IMR-90 (cell line): Measurements from ENCODE around the gene REN.

Experiments used
- BHLHE40 ChIP-seq: fragments of 150-350 bp; IDR thresholded peaks from 2 replicates; pipeline ENCODE4 v1.6.1; 2016; ENCODE audit warnings: mild to moderate bottlenecking, low read depth, low read length
- CEBPB ChIP-seq: IDR thresholded peaks from 2 replicates; pipeline ENCODE4 v1.6.1; 2012; ENCODE audit warnings: low read depth, low read length, improper control_type of control experiment
- CHD1 ChIP-seq: IDR thresholded peaks from 2 replicates; pipeline ENCODE4 v1.6.1; 2012; ENCODE audit warnings: low read depth, low read length, improper control_type of control experiment
- ELK1 ChIP-seq: fragments of 150-350 bp; IDR thresholded peaks from 2 replicates; pipeline ENCODE4 v1.6.1; 2016; ENCODE audit warnings: low read depth, mild to moderate bottlenecking, low read length, moderate library complexity, borderline replicate concordance
- MAFK ChIP-seq: IDR thresholded peaks from 2 replicates; pipeline ENCODE4 v1.6.1; 2012; ENCODE audit warnings: low read depth, low read length, improper control_type of control experiment
- MAZ ChIP-seq: IDR thresholded peaks from 2 replicates; pipeline ENCODE4 v1.6.1; 2012; ENCODE audit warnings: low read depth, mild to moderate bottlenecking, low read length, improper control_type of control experiment, moderate library complexity, borderline replicate concordance
- MXI1 ChIP-seq: IDR thresholded peaks from 2 replicates; pipeline ENCODE4 v1.6.1; 2012; ENCODE audit warnings: low read depth, mild to moderate bottlenecking, low read length, moderate library complexity, borderline replicate concordance
- POLR2A ChIP-seq: IDR thresholded peaks from 2 replicates; pipeline ENCODE4 v1.6.1; 2012; ENCODE audit warnings: mild to moderate bottlenecking, low read depth, low read length
- RAD21 ChIP-seq: IDR thresholded peaks from 2 replicates; pipeline ENCODE4 v1.6.1; 2012; ENCODE audit warnings: low read length, improper control_type of control experiment
- RCOR1 ChIP-seq: IDR thresholded peaks from 2 replicates; pipeline ENCODE4 v1.6.1; 2012; ENCODE audit warnings: mild to moderate bottlenecking, low read length, improper control_type of control experiment; ENCODE audit not compliant: insufficient replicate concordance
- RFX5 ChIP-seq: IDR thresholded peaks from 2 replicates; pipeline ENCODE4 v1.8.0; 2012; ENCODE audit warnings: low read depth, mild to moderate bottlenecking, low read length, moderate library complexity
- SMC3 ChIP-seq: fragments of 150-350 bp; IDR thresholded peaks from 2 replicates; pipeline ENCODE4 v1.6.1; 2016; ENCODE audit warnings: low read depth, mild to moderate bottlenecking, antibody characterized with exemption, low read length, moderate library complexity
- USF2 ChIP-seq: fragments of 150-350 bp; IDR thresholded peaks from 2 replicates; pipeline ENCODE4 v1.6.1; 2017; ENCODE audit warnings: mild to moderate bottlenecking, antibody characterized with exemption, low read length, low read depth
- TF ChIP-seq, protein P1 (sequence below): conservative IDR thresholded peaks from 2 replicates; pipeline ENCODE4 v1.5.1; 2012; ENCODE audit warnings: mild to moderate bottlenecking, low read depth, low read length, improper control_type of control experiment

GRCh38 chr1:204190212-204191211, 24.4 kb upstream of the REN start:
- TF ChIP-seq RAD21 (no peak), POLR2A (no peak), MXI1 (no peak), ELK1 (no peak), MAFK (no peak), BHLHE40 (no peak), SMC3 (no peak), CHD1 (no peak), USF2 (no peak), CEBPB (peak; percentile 97), MAZ (no peak), RFX5 (no peak), RCOR1 (no peak)
- TF ChIP-seq, protein P1, sequence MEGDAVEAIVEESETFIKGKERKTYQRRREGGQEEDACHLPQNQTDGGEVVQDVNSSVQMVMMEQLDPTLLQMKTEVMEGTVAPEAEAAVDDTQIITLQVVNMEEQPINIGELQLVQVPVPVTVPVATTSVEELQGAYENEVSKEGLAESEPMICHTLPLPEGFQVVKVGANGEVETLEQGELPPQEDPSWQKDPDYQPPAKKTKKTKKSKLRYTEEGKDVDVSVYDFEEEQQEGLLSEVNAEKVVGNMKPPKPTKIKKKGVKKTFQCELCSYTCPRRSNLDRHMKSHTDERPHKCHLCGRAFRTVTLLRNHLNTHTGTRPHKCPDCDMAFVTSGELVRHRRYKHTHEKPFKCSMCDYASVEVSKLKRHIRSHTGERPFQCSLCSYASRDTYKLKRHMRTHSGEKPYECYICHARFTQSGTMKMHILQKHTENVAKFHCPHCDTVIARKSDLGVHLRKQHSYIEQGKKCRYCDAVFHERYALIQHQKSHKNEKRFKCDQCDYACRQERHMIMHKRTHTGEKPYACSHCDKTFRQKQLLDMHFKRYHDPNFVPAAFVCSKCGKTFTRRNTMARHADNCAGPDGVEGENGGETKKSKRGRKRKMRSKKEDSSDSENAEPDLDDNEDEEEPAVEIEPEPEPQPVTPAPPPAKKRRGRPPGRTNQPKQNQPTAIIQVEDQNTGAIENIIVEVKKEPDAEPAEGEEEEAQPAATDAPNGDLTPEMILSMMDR = no peak
